NCI-H1092 treated with DMSO at 0.1 percent for 48 hours (cell line): ENCODE measurements around the gene GNB1L.

ENCODE experiments used
- DNase-seq: peaks from one replicate; lab custom pipeline; 2025; lab: John Stamatoyannopoulos, UW

GNB1L gene

GRCh38 chr22:19876314-19876940 lies 21.8 kb upstream of the GNB1L start:
- no peak for DNase-seq

GRCh38 chr22:19875531-19876313 lies 21.0 kb upstream of the GNB1L start:
- DNase-seq, result no peak

DNA sequence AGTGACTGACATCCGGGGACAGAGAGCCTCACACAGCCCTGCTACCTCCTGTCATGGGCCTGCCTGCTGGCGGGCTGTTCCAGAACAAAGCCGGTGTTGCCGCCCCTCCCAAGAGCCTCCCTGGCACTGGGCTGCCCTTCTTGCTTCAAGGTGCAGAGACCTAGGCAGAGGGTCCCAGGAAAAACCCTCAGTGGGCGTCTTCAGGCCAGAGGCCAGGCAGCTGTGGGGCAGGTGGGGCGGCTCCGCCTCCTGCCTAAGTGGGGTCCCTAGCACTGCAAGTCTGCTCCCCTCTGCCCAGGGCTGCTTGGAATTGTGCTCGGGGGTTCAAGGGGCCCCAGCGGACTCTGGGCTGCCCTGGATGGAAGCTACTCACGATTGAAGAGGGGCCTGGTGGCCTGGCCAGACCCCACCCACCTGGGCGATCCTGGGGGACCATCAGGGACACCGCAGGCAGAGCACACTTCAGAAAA lies 20.4 kb upstream of the GNB1L start:
- no peak for DNase-seq

DNA sequence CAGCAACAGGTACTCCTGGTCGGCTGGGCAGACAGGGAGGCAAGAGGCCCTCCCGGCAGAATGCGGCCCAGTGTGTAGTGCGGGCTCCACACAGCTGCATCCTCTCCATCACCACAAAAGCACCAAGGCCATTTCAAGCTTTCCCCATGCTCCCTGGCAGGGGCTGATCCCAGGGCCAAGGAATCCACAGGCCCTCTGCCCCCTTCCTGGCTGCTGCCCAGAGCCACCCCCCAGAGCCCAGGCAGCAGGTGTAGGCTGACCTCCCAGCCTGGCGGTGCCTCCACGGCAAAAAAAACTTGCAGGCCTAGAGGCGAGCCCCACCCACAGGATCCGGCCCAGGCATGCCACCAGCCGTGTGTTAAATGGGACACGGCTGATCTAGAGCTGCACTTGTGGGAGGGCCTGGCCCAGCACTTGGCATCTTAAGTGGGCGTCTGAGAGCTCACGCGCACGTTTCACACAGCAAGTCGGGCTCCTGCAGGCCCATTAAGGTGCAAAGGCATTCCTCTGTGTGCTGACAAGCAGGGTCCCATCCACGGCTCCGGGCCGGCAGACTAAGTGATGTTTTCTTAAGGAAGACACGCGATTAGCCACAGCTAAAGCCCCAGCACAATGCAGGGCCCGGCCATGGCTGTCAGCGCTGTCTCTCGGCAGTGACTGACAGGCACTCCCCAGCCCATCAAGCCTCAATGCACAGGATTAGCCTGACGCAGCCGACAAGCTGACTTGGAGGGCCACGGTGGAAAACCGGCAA lies 19.8 kb upstream of the GNB1L start:
- no peak for DNase-seq

DNA sequence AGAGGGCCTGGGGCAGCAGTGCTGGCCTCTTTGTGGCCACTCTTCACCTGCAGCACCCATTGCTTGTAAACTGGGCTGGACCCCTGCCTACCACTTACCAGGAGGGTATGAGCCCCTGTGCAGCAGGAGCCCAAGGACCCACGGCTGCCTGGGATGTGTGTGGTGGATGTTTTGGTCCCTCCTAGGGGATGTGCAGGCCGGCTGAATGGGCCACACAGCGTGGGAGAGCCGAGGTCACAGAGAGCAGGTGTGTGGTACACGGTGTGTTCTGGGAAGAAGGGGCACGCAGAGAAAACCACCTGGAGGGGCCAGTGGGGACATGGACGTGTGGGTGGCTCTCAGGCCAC lies 19.3 kb upstream of the GNB1L start:
- DNase-seq, result no peak

- no peak for DNase-seq
These were observed 18.7 kb upstream of the GNB1L start for GRCh38 chr22:19873138-19873959.

GRCh38 chr22:19872779-19873137 lies 18.1 kb upstream of the GNB1L start:
- DNase-seq, result no peak

- DNase-seq, result no peak
These were observed 17.4 kb upstream of the GNB1L start for GRCh38 chr22:19871845-19872778.

GRCh38 chr22:19871023-19871844 lies 16.6 kb upstream of the GNB1L start:
- DNase-seq, result no peak

DNA sequence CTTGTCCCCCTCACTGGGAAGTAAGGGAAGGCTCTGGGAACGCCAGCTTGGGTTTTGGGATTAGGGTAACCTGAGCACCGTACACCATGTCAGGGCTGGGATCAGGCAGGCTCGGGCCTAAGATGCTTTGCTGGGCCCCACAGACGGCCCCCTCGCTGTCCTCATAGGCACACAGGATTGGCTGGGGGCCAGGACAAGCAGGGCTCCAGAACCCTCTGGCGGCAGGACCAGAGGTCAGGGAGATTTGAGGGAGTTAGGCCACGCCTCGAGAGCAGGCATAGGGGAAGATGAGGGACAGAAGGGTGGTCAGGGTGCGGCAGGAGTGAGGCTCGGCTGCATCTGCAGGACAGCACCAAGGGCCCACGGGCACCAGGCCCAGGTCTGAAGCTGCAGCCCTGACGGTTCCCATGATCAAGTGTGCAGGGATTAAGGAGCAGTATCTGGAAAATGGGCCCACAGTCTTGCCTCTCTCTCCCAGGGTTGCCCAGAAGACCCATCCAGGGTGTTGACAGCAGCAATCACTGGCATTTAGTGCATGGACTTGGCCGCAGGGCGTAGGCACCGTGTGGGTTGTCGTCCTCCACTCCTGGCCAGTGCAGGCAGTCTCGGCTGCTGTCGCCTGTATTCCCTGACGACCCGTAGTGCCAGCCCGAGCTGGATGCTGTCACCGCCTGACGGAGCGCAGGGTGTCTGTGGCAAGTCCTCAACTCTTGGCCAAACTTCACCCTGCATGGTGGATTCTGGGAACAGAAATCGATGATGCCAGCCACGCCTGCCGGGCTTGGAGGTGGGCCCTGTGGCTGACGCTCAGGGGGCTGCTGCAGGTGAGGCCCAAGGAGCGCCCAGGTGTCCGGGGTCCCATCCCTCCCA lies 15.7 kb upstream of the GNB1L start:
- DNase-seq, result no peak

- DNase-seq, result no peak
These were observed 15.0 kb upstream of the GNB1L start for GRCh38 chr22:19869497-19870152.

DNA sequence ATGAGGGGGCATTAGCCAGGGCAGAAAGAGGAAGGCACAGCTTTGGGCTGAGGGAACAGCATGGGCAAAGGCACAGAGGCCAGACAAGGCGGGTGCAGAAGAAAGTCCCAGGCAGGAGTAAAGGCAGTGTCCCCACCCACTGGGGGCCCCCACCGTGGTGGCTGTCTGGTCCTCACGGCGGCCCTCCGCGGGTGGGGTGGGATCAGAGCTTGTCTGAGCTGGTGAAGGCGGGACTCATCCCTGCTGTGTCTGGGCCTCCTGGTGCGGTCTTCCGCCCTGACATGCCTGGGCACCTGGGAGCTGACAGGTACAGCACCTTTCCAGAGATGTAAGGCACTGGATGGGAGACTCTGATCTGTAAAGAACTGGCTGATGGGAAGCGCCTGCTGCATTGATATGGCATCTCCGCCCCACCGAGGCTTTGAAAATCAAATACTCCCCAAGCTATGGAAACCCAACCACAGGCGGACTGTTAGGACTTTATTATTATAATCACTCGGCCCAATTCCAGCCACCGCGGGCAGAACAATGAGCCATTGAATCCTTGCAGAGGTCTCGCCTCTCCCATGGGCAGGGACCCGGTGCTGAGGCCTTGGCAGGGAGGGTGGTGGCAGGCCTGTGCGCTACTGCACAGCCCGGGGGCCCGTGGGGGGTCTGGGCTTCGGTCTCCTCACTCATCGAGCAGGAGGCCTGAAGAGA lies 14.2 kb upstream of the GNB1L start:
- DNase-seq, result no peak

DNA sequence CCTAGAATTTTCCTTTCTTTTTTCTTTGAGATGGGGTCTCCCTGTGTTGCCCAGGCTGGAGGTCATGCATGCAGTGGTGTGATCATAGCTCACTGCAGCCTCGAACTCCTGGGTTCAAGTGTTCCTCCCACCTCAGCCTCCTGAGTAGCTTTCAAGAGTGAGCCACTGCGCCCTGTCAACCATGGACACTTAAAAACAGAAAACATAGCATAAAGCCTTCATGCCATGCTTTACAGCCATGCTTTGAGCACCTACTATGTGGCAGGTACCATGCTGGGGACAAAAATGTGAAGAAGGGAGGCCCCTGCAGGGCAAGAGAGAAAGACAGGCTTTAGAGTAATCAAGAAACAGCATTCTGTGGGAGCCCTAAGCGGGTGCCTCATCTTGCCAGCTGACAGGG lies 13.7 kb upstream of the GNB1L start:
- DNase-seq, result no peak

DNA sequence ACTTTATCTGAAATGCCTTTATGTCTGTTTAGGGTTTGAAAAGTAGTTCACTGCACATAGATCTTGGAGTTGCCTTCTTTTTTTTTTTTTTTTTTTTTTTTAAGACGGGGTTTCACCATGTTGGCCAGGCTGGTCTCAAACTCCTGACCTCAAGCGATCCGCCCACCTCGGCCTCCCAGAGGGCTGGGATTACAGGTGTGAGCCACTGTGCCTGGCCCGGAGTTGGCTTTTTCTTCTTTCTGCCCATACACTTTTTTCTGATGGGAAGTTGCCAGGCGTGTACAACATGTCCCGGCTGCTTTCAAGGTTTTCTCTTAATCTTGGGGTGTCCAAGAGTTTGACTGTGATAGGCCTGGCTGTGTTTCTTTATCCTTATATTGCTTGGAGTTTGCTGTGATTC lies 12.9 kb upstream of the GNB1L start:
- no peak for DNase-seq

DNA sequence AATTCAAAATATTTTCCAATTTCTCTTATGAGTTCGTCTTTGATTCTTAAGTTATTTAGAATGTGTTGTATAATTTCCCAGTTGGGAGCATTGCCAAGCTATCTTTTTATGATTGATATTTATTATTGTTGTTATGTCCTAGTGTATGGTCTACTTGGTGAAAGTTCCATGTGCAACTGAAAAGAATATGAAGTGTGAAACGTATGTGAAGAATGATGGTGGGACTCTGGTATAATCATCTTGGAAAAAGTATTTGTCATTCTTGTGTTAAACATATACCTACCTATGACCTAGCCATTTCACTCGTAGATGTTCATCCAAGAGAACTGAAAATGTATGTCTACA lies 12.0 kb upstream of the GNB1L start:
- DNase-seq, result no peak

GRCh38 chr22:19865141-19865829 lies 10.6 kb upstream of the GNB1L start:
- DNase-seq, result no peak

- no peak for DNase-seq
These were observed 9.9 kb upstream of the GNB1L start for GRCh38 chr22:19864538-19865106.
